ENCODE results near the gene KLRG1.
A peak's percentile ranks its signal among the peaks of the same experiment; 100 is the strongest.

KLRG1 gene

DNA sequence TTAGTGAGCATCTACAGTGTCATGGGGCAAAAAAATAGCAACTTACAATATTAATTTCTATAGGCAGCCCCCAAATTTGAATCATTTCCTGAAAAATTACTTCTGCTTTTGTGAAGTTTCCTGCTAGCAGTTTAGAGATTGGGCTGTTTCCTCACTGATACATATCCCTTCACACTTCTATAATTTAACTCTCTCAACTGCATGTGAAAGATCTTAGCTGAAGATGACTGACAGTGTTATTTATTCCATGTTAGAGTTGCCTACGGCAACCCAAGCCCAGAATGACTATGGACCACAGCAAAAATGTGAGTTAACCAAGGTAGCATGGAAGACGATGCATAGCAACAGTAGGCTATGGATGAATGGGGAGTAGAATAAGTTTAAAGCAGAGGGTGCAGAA is at the start of gene KLRG1:
Gene KLRG1, plus strand, starts transcription at position 134 of the 400 bp plus-strand sequence. Its CDS starts 90 bp downstream, at position 224.
- no peak for DNase-seq

DNA sequence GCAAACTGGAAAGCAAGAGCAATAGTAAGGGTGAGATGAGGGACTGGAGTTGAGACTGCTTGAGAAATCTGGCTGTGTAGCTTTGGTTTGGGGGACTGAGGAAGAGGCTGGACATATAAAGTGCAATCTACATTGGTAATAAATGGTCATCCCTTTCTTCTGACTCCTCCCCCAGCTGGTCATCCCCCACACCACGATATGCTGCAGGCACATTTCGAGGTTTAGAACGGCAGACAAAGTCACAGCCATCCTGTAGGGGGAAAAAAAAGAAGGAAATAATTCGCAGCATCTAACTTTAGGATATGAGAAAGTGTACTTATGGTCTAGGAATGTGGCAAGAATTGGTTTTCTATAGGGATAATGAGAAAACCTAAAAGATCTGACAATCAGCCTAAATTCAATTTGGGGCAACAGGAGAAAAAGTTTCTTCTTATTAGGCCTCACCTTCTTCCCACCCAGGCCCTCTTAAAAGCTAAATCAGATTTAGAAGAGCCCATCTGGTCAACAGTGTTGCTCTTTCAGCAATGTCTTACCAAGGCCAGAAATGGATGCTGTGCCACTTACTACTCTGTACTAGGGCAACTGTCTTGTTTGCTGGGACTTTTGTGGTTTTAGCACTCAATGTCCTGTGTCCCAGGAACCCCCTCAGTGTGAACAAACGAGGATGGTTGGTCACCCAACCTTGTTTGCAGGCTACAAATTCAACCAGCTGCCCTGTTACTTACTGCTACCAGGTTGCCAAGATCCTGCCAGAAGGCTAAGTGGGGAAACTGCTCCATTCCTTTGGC is 47.5 kb upstream of the KLRG1 start:
- DNase-seq = no peak

DNA sequence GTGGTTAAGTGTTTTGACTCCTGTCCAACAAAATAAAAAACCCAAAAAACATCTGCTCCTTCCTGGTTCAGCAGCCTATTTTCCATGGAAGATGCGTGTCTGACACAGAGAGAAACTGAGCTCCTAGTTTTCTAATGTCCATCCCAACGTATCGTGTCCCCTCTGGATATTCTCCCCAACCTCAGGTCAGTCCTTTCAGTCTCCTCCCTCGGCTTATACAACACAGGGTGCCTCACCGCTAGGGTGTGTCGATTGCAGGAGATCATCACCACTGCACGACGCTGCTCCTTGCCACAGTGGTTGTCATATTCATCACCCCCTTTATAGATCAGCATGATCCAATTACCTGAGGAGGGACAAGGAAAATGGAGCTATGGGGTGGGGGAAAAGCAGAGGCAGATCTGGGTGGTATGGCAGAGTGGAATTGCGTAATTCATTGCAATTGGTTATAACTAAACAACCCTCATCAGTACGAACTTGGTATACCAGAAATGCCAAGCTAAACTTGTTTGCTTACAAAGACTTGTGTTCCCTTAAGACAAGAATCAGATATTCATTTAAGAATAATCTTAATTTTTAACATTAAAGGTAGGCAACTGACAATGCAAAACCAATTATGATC is 45.7 kb upstream of the KLRG1 start:
- no peak for DNase-seq

DNA sequence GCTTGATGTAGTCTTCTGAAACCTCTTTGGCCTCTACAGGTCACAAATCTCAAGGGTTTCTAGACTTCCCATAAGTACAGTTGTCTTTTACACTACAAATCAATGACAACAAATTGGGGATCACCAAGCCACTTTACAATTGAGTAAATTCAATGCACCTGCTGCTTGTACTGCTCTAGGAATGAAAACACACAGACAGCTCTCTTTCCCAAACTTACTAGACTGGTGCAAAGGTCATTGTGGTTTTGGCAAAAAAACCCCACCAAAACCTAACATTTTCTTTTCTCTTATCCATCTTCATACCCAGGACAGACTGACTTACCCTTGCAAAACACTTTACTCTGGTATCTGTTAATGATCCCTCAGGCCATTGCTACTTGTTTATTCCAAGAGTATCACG is 42.6 kb upstream of the KLRG1 start:
- no peak for DNase-seq

DNA sequence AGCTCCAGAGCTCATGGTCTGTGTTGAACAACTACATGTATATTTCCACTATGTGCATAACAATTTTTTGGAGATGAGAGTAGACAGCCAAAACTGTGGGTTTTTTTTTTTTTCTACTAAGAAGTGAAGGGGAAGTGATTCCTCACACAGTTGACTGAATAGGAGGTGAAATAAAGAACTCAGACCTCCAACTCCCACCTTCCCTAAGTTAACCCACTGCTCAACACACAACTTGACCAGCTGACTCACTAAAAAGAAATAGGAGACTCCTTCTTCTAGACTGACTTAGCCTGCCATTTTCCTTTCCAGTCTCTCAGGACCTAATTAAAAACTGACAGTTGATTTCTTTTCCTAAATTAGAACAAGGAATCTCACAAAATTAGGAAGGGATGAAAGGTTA is 41.6 kb upstream of the KLRG1 start:
- no peak for DNase-seq

DNA sequence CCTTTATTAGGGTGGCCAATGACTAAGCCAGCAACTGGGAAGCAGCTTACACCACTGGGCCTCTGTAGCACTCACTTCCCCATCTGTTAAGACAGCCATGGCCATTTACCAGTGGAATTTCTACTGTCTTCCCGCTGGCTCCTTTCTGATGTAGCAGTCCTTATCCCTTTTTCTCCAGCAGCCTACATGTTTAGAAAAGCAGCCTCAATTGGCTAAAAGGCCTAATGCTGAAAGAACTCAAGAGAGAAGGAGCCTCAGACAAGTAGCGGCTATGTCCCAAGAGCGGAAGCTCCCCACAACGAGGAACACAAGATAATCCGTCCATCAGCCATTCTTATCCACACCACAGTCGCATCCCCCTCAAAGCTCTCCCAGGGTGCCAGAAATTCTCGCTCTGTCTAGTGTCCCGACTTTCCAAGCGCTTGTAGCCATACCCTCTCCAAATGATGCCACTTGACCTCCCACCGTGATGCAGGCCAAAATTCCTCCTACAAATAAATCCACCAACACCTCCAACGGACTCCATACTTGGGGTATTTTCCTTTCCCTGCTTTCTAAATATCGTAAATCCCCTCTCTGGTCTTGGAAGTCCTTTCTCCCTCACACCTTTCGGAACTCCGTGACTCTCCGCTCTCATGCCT is 40.5 kb upstream of the KLRG1 start:
- DNase-seq = no peak

DNA sequence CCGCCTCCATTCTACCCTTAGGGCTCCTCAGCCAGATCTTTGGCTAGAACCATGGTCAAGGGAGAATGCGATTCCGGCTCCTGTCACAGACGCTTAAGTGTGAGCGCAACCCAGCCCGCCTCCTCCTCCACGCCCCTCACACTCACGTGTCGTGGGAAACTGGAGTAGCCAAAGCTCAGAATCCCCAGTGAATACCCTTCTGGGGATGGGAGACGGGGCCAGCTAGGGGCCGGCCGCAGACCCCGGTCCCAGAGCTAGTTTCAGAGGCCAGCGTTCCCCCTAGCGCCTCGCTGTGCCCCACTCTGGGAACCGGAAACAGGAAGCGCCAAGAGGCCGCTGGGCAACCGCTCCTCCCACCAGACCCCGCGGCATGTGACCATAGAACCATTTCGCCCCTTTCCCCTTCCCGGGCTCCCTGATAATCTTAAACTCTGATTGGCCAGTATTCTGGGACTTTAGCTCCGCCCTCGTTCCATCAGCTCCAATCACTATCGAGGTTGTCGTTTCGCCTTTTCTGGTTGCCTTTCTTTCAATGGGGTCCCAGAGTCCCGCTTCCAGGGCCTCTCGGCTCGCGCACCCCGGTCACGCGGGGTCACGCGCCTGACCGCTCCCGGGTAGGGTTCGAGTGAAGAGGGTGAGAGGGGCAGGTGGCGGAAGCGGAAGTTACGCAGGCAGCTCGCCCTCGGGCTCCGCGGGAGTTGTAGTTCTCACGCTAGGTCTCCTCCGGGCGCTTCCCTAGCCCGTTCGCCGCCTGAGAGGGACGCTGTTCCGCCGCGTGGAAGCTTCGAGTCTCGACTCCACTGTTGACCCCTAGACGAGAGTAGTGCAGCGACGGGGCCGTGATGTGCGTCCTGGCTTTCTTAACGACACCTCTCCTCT is 39.8 kb upstream of the KLRG1 start, which contains the start of gene M6PR:
Gene M6PR, minus strand, starts transcription at position 304 of the 879 bp plus-strand sequence. CDS start 3,241 bp downstream, outside the sequence.
- DNase-seq = peak; percentile 79

DNA sequence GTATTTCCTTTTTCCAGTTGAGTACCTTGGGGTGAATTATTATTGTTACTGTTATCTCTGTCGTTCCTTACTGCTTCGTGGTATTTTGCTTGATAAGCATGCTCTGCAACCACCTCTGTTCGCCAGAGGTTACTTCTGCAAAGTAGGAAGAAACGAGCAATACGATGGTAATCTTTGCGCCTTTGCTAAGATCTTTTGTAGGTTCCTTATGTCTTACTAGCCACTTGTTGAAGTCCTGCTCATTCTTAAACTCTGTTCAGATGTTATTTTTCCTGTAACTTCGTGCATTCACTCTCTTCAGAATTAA is 39.2 kb upstream of the KLRG1 start:
- no peak for DNase-seq

DNA sequence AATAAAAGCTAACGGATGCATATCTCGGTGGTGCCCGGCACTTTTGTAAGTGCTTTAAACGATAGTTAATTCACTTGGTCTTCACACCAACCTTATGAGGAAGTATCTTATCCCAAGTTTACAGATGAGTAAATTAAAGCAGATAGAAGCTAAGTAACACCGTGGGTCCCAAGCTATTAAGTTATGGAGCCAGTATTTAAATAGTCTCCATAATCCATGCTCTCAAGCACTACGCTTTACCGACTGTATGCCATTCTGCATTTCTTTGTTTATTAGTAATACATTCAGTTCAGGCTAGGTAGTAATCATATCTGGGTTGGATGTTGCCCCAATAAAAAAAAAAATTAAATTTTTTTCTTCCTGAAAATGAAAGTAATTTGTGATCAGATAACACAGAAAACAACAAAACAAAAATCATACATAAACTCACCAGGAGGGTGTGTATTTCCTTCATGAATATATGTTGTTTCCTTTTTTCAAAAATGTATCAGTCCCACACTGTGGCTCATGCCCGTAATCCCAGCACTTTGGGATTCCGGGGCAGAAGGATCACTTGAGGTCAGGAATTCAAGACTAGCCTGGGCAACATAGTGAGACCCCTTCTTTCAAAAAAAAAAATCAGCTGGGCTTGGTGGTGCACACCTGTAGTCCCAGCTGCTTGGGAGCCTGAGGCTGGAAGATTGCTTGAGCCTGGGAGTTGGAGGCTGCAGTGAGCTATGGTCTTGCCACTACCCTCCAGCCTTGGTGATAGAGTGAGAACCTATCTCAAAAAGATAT is 38.5 kb upstream of the KLRG1 start:
- DNase-seq = no peak

DNA sequence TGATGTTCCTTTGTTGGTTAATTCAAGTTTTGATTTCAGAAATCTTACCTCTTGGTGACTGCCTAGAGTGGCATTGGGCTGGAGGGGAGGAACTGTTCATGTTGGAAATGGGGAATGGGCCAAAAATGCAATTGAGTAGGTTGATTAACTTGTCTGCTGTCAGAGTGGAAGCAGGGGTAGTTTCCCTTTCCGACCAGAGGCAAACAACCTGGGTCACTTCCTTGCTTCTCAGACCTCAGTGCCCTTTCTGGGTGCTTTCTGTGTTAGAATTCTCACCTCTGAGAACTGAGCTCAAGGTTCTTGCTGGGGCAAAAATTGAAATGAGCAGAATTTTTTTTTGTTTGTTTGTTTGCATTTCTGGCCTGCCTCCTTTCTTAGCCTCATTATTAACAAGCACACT is 37.6 kb upstream of the KLRG1 start:
- no peak for DNase-seq

DNA sequence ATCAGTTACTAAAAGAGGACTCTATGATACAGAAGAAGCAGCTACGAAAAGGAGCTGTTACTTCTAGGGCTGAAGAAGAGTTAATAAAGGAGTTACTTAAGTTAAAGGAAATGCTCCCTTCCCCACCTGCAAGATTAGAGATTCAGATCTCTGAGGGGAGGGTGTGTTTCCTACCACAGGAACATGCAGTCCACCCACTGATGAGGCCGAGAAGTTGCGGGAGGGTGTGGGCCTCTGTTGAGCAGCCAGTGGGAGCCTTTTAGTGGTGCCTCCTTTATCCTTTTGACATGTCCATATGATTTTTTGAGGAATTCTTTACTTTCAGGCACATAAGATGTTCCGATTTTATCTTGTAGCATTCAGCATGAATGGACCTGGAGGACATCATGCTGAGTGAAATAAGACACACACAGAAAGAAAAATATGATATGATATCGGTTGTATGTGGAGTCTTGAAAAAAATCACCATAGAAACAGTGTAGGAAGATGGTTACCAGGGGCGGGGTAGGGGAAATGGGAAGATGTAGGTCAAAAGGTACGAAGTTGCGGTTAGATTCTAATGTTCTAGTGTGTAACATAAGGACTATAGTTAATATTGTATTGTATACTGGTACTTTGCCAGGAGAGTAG is 35.5 kb upstream of the KLRG1 start:
- DNase-seq = no peak

DNA sequence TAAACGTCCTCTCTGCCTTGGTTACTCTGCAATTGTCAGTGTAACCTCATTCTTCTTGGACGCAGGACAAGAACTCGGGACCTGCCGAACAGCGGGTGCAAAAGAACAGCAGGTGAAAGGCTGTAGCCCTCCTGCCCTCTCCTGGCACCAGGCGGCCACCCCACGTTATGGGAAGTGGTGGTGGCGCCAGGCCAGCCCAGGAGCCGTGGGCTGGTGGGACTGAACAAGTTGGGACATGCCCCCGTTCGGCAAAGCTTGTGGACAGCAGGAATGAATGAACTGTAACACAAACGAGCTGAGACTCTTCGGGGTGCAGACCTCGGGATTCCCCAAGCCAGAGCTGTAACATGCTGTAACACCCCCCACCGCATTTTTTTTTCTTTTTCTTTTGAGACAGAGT is 33.3 kb upstream of the KLRG1 start:
- no peak for DNase-seq

DNA sequence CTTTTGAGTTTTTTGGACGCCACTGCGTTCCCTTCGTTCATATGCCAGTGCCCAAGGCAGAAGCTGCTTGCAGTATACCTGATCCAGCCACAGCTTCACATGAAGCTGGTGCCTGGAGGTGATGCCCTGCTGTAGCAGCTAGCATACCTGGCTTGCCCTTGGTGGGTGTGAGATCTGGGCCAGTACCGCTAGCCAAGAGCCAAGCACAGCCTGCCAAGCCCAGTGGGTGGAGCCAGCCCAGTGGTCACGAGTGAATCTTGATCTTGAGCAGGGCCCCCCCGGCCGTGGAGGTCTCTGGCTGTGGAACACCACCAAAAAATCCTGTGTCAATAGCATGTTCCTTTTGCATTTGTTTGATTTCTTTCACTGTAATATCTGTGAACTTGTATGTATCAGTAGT is 32.6 kb upstream of the KLRG1 start:
- DNase-seq = no peak

DNA sequence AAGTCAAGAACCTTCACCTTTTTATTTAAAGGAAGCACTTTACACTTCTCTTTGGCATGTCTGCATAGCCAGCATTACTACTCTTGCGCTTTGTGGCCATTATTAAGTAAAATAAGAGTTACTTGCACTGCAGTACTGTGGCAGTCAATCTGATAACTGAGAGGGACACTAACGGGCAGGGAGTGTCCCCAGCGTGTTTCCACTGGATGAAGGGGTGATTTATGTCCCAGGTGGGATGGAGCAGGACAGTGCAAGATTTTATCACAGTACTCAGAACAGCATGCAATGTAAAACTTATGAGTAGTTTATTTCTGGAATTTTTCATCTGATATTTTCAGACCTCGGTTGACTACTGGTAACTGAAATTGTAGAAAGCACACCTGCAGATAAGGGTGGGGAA is 31.8 kb upstream of the KLRG1 start:
- DNase-seq = no peak

DNA sequence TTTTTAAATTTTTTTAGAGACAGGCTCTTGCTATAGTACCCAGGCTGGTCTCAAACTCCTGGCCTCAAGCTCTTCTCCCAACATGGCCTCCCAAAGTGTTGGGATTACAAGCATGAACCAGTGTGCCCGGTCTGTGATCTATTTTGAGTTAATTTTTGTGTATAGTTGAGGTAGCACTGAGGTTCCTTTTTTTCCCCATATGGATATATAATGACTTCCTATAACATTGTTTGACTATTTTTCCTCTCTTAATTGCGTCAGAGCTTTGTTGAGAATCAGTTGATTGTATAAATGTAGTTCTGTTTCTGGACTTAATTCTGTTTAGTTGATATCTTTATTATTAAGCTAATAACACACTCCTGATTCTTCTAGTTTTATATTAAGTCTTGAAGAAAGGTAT is 31.3 kb upstream of the KLRG1 start:
- DNase-seq = no peak

DNA sequence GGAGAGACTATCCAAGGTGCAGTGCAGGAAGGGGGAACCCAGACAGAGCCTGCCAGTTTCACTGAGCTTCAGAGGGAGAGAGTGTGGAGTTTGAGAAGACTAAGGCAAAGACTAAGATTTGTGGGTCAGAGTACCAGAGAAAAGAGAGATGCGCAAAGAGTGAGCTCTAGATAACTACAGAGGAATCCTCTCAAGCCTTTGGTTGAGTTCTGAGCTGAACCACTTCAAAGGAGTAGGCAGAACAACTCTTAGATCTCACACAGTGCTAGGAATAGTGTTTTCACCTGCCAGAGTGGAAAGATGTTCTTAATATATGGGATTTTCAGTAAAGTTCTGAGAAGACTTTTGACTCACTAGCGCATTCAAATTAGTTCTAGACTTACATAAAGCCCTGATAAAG is 29.2 kb upstream of the KLRG1 start:
- DNase-seq = no peak

DNA sequence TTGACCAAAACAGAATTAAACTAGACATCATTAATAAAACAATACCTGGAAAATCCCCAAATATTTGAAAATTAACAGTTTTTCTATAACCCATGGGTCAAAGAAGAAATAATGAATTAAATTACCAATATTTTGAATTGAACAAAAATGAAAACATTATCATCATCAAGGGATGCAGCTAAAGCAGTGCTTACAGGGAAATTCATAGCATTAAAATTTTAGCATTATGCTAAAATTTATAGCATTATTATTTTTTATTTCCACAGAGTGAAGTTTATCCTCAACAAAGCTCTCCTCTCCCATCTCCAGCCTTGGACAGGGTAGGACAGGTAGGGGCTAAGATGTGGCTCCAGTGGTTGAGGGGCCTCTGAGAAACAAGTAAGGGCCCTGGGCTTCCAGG is 20.6 kb upstream of the KLRG1 start:
- DNase-seq = no peak

DNA sequence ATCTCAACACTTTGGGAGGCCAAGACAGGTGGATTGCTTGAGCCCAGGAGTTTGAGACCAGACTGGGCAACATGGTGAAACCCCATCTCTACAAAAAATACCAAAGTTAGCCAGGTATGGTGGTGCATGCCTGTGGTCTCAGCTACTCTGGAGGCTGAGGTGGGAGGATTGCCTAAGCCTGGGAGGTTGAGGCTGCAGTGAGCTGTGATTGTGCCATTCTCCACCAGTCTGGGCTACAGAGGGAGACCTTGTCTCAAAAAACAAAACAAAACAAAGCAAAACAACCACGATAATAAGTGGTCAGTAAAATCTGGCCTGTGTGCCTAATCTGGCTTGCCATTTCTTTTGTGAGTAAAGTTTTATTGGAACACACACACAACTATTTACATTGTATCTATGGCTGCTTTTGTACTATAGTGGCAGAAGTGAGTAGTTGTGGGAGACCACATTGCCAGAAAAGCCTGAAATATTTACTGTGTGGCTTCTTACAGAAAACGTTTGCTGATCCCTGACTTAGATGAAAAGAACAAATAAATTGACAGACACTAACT is 19.4 kb upstream of the KLRG1 start:
- DNase-seq = no peak

DNA sequence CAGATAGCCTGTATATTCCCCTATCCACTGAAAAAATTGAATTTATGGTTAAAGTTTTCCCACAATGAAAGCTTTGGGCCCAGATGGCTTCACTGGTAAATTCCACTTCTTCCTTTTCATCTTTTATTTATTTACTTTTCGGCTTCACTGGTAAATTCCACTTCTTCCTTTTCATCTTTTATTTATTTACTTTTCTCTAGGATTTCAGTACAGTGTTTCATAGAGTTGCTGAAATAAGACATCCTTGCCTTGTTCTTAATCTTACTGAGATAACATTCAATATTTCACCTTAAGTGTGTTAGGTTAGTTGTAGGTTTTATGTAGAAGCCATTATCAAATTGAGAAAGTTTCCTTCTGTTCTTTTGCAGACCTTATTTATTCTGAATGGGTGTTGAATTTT is 18.9 kb upstream of the KLRG1 start:
- DNase-seq = no peak

DNA sequence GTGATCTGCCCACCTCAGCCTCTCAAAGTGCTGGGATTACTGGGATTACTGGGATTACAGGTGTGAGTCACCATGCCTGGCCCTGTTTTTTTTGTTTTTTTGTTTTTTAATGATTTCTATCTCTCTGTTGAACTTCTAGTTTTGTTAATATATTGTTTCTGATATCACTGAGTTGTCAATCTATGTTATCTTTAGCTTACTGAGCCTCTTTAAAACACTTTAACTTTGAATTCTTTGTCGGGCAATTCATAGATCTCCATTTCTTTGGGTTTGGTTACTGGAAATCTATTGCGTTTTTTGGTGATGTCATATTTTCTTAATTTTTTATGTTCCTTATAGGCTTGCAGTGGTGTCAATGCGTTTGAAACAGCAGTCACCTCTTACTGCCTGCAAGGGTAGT is 9.2 kb upstream of the KLRG1 start:
- no peak for DNase-seq

DNA sequence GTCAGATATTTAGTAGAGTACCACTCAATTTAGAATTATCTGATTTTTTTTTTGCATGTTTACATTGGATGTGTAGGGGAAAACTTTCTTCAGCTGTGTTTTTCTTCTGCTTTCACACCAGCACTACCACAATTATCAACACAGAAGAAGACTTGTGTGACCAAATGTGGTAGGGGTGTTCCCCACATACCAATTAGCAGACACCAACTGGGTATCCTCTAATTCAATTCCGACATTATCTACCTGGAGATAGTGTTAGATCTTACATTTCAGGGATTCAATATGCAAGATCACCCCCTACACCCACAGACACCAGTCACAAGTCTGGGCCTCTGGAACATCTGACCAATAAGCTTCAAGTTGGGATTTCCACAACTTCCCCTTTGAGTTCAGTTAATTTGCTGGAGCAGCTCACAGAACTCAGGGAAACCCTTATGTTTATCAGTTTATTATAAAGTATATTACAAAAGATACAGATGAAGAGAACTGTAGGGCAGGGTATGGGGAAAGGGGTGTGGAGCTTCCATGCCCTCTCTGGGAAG is 4.1 kb upstream of the KLRG1 start:
- DNase-seq = no peak
